Gastrocnemius medialis (tissue), 4 donors: ENCODE data around the gene PDE6G.

ENCODE experiments used
- CTCF ChIP-seq, 5 experiments: fragments of 450-650 bp in 3 of 5; fragments of 200-600 bp in 2 of 5; sonication (generic) in 2 of 5; IDR thresholded peaks in 4 of 5; conservative IDR thresholded peaks in 1 of 5; 1 replicate in 4 of 5; 2 replicates in 1 of 5; pipeline ENCODE4 v1.5.1; 2016 to 2019; ENCODE audit warnings: antibody characterized with exemption in 5 of 5, mild to moderate bottlenecking in 3 of 5, moderate library complexity in 3 of 5
- POLR2A ChIP-seq, 2 donors: fragments of 450-650 bp; IDR thresholded peaks; one replicate each; pipeline ENCODE4 v1.6.1; 2017; ENCODE audit warnings: antibody characterized with exemption in 2 of 2, mild to moderate bottlenecking in 2 of 2, moderate library complexity in 2 of 2

- TF ChIP-seq POLR2A (IDR thresholded peaks at IDR 0.05), result peak; percentile 94
- peak in 4 of 5 experiments; percentile 10 to 40 (median 28) for TF ChIP-seq CTCF (IDR thresholded peaks at IDR 0.05 in 4 of 5, conservative IDR thresholded peaks at IDR 0.05 in 1 of 5)
These were observed 46.8 kb upstream of the PDE6G start, which contains the start of gene MRPL12 for GRCh38 chr17:81702934-81703746.
